Stimulated activated CD4-positive, alpha-beta T cell treated with anti-CD3 and anti-CD28 coated beads, TNF-alpha, amount 100 ng/mL, for 48 hours (primary cell): ENCODE data around the gene KIF21B.
A peak's percentile ranks its signal among the peaks of the same experiment; 100 is the strongest.

Source experiments
- DNase-seq, 3 donors: peaks; one replicate each; pipeline ENCODE4 v3.0.0-alpha.2; 2020; ENCODE audit warnings: low read depth in 3 of 3

Gene KIF21B

DNA sequence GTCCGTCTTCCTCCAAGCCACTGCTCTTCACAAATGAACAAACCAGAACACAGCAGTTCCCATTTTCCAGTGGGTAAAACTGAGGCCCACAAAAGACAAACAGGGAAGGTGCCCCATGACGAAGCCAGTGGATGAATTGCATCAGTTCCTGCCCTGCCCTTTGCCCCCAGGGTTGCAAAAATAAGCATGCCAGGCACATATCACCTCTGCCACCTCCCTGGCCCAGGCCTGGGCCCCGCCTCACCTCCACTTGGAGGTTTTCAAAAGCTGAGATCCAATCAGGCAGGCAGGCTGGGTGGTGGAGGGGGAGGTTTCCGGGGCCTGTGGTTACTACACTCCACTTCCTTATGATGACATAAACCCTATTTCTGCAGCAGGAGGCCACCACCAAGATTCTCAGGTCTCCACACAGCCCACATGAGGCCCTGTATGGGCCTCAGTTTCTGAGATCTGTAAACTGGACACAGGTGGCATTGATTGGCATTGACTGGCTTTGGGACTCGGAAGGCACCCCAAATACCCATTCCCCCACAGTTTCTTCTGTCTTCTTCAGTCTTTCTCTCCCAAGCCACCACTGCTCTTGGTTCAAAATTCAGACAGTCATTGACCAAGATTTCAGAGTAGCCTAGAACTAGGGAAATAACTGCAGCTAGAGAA is 4.1 kb downstream of the KIF21B start:
- peak; percentile 75 to 91 (median 86) for DNase-seq

DNA sequence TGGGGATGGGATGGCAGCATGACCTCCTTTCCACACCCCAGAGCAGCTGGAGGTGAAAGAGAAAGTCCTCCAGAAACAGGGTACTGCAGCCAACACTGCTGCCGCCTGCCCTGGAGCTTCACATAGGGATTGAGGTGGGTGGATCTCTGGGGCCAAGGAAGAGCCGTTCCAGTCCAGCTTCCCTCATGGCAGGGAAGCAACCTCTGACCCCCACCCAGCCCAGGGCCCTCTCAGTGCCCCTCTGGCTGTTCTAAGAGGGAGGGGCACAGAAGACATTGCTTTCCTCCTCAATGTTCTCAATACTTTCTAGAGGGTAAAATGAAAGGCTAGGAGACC is 5.7 kb downstream of the KIF21B start:
- DNase-seq, result no peak

DNA sequence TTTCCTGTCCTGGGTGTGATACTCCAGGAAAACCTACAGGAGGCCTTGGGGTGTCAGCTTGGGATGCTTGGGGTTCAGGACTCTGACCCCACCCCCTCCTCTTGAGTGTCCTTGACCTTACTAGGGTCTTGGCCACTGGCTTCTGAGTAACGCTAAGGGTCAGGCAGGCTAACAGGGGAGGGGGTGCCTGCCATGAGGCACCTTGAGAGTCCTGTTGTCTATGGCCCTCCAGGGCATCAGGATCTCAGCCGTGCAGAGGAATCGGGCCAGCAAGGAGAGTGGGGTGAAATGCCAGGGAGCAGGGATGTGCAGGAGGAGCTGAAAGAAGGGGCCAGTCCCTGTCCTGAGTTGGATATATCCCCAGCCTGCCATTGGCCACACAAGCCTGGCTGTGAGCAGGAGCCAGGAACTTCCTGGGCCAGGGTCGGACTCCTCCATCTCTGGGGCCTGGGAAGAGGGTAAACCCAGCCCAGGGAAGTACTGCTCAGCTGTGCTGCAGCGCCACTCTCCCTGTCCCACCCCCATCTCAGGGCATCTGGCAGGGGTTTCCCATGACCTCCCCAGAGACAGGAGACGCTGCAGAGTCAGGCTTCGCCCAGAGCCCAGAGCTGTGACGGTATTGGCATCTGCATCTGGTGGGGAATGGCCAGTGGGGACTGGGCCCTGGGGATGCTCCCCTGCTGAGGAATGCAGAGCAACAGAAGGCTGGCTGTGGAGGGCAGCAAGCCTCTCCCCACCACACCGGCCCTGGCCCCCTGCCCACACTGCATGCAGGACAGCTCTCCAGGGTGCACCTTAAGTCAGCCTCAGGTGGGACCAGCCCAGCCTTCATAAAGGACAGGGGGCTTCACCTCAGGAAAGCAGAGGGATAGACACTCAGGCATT is 6.3 kb downstream of the KIF21B start:
- DNase-seq, result no peak

DNA sequence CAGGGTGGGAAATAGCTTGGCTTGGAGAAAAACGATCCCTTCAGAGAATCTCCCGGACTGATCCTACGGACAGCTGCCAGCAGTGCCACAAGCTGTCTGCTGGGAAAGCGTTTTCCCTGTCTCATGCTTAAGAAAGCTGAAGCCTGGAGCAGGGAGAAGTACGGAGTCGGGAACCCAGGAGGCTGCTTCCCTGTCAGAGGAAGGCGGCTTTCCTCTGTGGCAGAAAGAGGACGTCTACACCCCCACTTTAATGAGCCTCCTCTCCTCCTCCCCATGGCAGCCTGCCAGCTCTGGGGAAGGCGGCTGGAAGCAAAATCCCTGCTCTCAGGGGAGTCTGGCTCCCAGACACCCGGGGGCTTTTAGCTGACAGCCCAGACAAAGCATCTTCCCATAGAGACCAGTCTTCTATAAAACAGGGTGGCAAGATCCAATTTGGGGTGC is 7.3 kb downstream of the KIF21B start:
- no peak for DNase-seq

DNA sequence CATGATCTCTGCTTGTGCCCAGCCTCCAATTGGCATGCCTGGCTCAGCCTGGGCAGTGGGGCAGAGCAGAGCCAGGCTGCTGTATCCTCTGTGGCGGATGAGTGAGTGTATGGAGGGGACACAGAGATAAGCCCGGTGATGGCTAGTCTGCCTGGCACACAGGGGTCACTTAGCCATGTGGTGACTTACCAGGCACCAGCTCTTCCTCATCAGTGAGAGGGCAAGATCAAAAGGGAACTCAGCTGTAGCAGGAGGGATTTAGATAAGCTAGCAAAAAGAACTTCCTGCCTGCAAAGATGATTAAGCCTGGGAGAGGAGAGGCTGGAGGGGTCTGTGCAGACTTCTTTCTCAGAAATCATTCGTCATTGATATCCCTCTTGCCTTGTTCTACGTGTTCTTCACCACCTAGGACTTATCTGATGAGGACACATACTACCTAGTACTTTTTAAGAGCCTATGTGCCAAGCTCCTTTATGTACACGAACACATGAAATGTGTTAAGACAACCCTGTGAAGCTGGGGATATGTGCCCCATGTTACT is 7.9 kb downstream of the KIF21B start:
- no peak for DNase-seq

DNA sequence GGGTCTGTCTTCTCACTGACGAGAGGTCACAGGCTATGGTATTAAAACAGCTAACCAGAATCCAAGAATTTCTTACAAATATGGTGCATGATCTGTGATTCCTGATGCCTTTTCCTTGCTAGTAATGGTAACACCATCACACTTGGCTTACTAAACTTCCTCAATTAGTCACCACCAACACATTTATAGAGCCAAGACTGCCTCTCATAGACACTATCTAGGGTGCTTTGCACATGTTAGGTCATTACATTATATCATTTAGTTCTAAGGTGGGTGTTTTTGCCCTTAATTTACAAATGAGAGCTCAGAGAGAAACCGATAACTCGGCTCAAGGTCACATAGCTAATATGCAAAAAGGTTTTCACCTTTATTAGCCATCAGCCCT is 8.7 kb downstream of the KIF21B start:
- no peak for DNase-seq

DNA sequence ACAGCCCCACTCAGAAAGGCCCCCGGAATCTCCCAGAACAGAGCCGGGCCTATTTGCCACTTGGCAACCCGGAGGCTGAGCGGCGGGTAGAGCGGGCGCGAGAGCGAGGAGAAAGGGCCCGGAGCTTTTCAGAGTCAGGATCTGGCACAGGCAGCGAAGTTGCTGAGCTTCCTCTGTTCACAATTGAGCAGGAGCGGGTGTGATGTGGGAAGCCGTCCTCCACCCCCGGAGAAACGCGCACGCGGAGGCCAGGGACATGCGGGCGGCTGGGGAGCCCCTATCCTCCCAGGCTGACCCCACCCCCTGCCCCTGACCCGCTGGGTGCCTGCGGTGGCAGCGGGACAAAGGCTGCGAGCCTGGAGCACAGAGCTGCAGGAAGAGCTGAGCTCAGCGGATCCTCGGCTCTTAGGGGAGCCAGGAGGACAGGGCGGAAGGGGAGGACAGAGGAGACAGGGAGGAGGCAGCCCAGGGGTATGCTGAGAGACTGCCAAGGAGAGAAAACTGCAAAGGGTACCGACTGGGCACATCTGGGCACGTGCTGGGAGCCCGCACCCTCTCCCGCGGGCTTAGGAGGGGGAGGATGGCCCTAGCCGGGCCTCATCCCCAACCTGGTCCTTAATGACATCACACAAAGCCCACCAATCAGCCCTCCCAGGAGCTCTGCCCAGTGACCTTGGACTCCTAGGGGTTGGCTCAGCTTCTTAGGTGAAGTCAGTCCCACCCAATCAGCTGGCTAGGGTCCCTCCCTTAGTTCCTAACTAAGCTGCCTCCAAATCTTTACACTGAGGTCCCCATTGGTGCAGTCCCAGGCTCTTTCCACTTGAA is 9.3 kb downstream of the KIF21B start:
- no peak for DNase-seq

DNA sequence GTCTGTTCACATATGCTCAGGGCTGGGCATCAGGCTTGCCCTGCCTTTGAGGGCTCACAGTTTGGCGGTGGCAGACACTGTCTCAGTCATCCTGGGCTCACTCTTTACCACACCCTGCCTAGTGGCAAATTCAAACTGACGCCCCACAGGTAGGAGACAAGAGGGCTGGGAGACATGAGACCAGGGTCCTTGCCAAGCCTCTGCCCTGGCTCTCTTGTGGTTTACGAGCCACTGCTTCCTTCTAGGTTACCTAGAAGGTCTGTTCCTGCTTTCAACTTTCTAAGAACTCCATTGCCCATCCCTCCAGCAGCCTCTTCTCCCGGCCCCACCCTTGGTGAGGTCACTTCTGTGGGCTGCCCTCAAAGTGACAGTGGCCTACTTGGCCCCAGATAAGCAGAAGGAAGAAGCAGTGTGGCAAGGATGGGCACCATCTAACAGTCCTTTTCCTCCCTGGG is 10.5 kb downstream of the KIF21B start:
- DNase-seq, result no peak

DNA sequence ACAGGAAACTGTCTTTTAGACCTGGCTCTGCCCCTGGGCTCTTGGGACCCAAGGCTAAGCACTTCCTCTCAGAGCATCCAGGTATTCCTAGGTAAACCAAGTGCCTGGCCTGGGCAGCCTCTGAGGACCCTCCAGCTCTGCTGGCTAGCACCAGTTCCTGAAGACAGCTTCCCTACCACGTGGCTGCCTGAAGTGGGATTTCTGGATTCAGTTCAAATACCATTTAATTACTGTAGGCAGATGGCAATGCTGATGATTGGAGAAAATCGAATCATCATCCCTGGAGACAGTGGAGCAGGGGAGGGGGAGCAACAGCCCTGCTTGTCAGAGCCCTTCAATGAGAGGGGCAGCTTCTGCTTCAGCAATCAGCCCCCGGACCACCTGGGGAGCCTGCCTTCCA is 11.9 kb downstream of the KIF21B start:
- no peak for DNase-seq

DNA sequence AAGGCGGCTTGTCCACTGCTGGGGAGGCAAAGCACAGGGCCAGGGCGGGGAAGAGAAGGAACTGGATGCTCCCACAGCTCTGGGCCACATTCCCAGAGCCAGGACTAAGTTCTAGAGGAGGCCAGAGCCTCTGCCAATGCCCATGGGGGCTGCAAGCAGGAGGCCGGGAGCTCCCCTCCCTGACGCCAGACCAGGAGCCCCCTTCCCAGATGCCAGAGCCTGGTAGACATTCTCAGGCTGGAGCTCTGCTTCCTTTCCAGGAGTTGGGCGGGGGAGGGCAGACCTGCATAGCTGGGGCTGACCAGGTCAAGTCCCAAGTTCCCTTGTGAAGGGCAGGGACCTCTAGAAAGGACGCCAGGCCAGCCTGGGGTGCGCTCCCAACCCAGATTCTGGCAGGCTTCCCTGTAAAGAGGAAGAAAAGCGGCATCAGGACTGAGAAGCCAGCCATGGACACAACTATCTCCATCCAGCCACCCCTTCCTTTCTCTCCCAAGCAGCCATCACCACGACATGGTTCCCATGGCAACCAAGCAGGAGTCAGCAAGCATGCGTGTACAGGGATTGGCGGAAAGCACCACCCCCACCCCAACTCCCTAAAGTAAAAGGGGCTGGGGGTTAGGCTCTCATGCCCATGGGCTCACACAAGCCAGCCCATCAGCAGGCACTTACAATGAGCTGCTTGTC is 13.4 kb downstream of the KIF21B start:
- DNase-seq, result no peak

DNA sequence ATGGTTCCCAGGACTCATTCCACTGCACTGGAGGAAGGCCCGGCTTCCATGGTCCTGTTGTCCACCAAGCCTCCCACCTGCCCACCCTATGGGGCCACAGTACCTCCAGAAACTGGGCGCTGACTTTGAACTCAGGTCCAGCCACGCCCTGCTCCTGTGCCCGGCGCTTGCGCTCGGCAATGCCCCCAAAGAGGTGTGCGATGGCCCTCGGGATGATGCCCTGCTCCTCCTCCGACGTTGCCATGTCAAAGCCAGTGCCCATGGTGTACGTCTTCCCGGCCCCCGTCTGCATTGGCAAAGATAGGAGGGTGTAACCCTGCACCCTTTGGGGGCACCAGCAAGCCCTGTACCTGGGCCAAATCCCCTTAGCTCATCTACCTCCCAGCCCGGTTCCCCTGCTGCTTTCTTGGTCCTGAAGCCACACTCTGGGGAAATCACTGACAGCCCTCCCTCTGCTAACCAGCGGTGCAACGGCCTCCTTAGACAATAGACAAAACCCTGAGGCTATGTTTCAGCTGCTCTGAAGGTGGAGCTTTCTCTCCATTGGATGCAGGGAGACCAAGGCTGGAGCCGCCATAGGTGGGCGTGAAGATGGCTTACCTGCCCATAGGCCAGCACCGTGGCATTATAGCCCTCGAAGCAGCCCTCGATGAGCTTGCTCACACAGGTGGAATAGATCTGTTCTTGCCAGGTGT is 14.7 kb downstream of the KIF21B start:
- no peak for DNase-seq

DNA sequence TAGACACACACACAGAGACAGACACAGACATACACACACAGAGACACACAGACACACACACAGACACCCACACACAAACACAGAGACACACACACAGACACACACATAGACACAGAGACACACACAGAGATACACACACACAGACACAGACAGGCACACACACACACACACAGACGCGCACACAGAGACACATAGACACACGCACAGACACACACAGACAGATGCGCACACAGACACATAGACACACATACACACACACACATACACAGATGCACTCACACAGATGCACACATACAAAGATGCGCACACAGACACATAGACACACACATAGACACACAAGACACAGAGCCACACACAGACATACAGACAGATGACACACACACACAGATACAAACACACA is 16.0 kb downstream of the KIF21B start:
- DNase-seq, result no peak

DNA sequence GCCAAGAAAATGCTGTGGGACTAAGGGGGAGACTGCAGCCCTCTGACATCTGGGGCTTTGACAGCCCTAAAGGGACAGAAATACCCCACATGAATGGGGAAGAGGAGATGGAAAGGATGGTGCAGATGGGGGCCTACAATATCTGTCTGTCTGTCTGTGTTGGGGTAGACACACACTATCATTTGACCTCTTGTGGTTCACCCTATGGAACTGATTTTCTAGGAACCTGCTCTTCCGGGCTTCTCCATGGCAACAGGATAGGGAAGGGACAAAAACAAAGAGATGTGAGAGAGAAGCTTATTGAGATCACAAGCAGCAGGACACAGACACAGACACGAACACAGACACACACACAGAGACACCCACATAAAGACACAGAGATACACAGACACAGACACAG is 17.1 kb downstream of the KIF21B start:
- DNase-seq, result no peak

DNA sequence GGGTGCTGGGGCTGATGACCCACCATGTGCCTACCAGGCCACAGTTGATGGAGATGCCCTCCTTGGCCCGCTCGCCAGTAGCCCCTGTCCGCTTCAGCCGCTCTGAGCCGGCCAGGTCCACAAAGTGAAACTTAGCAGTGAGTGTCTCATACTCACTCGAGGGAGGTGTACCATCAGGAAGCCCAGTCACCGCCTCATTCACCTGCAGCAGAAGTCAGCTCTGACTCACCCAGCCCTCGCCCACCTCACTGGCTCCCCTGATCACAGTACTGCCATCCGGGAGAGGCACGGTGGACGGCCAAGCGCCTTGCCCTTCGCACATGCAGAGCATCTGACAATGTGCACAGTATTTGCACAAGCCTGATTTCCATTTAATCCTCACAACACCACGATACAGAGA is 18.8 kb downstream of the KIF21B start:
- DNase-seq, result no peak

DNA sequence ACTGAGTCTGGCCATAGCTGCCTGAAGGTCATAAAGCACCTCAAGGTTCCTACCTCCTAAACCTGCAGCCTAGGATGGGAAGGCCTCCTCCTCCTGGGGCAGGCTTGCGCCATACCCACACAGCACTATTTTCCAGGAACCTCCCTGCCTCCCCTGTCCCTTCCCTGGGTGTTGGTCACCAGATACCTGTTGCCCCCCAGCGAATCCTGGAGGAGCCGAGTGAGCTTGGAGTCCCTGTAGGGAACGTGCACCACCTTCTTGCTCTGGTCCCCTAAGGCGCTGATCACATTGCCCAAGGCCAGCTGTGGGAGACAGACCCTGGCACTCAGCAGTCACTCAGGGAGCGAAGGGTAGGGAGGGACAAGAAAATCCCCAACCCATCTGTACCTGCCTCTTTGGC is 19.4 kb downstream of the KIF21B start:
- no peak for DNase-seq

DNA sequence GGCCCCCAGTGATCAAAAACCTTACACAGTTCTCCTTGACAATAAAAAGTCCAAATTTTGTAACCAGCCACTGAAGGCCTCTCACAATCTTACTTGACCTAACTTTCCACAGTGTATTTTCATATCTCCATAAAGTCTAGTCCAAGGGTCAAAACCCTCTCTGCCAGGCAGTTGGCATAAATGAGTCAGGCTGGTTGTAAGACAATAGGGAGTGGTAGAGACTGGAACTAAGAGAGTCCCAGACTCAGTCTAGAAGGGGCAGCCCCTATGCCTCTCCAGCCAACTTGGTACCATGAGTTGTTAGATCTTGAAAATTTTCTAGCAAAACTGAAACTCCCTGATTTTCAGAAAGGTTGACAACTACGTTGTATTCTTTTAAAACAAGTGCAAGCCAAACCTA is 21.0 kb downstream of the KIF21B start:
- no peak for DNase-seq

DNA sequence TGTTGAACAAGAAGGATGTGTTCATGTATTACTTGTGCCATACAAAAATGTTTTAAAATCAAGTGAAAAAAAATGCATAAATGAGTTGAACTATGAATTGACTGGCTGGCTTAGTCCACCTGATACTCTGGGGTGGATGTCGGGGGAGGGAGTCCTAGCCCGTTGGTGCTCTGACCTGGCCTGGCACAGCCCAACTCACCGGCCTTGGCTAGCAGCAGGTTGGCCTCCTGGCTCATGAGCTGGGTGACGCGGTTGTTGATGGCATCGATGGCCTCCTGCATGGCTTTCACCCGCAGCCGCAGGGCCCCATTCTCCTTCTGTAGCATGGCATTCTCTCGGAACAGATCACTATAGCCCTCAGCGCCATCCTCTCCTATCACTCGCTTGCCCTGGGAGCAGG is 21.6 kb downstream of the KIF21B start:
- no peak for DNase-seq

DNA sequence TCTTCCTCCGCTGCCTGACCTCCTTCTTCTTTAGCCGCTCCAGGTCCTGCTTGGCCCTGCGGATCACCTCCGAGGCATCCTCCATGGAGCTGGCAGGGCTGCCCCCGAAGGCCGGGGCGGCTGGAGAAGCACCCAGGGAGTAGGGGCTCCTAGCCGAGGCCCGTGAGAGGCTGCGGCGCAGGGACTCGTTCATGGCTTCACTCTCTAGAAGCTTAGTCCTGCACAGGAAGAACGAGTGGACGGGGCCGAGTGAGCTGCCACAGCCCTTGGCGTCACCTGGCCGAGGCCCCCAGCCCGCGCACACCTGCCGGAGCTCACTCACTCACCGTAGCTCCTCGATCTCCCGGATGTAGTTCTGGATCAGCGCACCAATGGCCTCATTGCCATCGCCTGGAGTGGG is 23.1 kb downstream of the KIF21B start:
- DNase-seq, result no peak

DNA sequence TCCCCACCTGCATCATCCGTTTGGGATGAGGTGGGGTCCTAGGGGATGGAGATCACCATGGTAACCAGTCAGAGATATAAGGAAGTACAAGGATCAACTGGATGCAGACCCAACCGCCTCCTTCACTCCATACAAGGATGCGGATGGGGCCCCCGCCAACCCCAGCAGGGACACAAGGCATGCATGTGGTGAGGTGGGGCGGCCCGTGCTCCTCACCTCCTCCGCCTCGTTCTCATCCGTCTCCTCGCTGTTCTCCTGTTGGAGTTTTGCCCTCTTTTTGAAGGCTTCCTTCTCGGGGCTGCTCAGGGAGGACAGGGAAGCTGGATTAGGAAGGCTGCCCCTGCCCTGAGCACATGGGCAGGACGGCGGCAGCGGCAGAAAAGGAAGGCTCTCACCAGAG is 23.8 kb downstream of the KIF21B start:
- DNase-seq, result no peak

DNA sequence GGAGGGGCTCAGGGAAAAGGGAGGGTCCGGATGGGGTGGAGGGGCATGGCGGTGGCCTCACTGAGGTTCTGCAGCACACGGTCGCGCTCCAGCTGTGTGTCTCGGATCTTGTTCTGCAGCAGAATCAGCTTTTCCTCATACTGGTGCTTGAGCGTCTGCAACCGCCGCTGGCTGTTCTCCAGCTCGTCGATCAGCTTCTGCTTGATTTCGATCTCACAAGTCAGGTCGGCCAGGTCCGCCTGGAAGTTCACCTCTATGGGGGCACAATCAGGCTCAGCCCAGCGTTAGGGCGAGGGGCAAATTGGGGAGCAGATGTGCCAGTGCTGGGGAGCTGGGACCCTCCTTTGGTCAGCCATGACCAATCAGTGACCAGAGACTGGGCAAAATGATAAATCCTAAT is 25.2 kb downstream of the KIF21B start:
- no peak for DNase-seq
